BJ (cell line): ENCODE data around the gene TMED5. TPM values are rescaled to one million over a fixed set of nuclear protein-coding genes. Genes with fewer than 3 reads are reported as not detected.

Experiments used
- CTCF ChIA-PET: fragments of 350-600 bp; formaldehyde crosslinking; extraction: SDS; loops from one replicate; lab custom pipeline; 2021; ENCODE audit warnings: antibody characterized with exemption, inconsistent platforms; lab: Yijun Ruan, JAX
- POLR2A ChIA-PET: fragments of 300-600 bp; sonication (Branson Sonifier 250); formaldehyde crosslinking; extraction: SDS; loops from one replicate; lab custom pipeline; 2021; ENCODE audit warnings: antibody characterized with exemption; lab: Charles Lee
- DNase-seq: peaks from one replicate; pipeline ENCODE4 v3.0.0-alpha.2; 2011; ENCODE audit warnings: low read depth
- H3K27me3 ChIP-seq: 2 replicates; pipeline ENCODE4 v1.6.0; 2011; ENCODE audit warnings: low read length; ENCODE audit not compliant: control insufficient read depth, insufficient read depth
- H3K36me3 ChIP-seq: 2 replicates; pipeline ENCODE4 v1.5.1; 2011; ENCODE audit warnings: low read length; ENCODE audit not compliant: control insufficient read depth, insufficient read depth
- H3K4me3 ChIP-seq: 2 replicates; pipeline ENCODE4 v1.5.1; 2011; ENCODE audit warnings: low read depth, mild to moderate bottlenecking, control low read depth, low read length
- polyA plus RNA-seq: library from polyadenylated mRNA; depleted of rRNA; stranded (reverse); fragments of >200 nt; gene quantifications from 2 replicates; pipeline ENCODE4 v1.2.3, GENCODE V29; 2011
- TF ChIP-seq, protein P1 (sequence below): IDR thresholded peaks from 2 replicates; pipeline ENCODE4 v1.5.1; 2011; ENCODE audit warnings: low read depth, mild to moderate bottlenecking, control low read depth, inconsistent platforms, low read length, moderate library complexity; ENCODE audit not compliant: insufficient read depth

The TMED5 gene
- polyA plus RNA-seq, 1 experiment: 25.0 TPM

DNA sequence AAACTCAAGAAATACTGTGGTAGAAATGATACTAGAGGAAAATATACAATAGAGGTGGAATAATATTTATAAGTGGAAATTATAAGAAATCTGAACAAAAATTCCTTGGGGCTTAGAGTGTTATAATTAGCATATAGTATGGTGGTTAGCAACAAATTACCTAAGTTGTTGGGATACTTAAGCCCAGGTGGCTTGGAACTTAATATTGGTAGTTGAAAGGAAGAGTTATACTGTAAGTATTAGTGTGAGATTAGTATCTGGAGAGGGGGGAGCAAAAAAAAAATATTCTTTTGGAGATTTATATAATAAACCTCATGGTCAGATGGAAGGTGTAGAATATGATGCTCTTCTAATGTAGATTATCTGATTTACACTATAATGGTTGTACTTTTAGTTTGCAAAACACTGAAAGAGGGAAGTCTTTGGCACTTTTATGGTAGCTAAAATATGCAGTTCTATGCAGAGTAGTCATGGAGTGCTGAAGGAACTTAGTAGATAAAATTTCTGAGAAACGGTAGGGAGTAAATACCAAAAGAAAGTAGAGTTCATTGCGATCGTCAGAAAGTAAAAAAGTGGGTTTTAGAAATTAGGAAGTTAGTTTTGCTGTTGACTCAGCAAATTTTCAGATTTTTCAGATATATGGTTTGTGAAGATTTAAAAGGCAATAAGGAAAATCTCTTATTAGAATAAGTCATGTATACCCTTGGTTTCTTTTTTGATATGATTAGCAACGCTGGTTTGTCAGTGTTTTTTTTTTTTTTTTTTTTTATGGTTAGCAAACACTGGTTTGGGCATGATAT is 55.5 kb downstream of the TMED5 start:
- TF ChIP-seq, protein P1, sequence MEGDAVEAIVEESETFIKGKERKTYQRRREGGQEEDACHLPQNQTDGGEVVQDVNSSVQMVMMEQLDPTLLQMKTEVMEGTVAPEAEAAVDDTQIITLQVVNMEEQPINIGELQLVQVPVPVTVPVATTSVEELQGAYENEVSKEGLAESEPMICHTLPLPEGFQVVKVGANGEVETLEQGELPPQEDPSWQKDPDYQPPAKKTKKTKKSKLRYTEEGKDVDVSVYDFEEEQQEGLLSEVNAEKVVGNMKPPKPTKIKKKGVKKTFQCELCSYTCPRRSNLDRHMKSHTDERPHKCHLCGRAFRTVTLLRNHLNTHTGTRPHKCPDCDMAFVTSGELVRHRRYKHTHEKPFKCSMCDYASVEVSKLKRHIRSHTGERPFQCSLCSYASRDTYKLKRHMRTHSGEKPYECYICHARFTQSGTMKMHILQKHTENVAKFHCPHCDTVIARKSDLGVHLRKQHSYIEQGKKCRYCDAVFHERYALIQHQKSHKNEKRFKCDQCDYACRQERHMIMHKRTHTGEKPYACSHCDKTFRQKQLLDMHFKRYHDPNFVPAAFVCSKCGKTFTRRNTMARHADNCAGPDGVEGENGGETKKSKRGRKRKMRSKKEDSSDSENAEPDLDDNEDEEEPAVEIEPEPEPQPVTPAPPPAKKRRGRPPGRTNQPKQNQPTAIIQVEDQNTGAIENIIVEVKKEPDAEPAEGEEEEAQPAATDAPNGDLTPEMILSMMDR: no peak
- CTCF ChIA-PET: no interaction called here
- no peak overlapping the region for H3K4me3 ChIP-seq
- POLR2A ChIA-PET: no interaction called here
- H3K27me3 ChIP-seq: no peaks in the 10 kb centered on the region
- H3K36me3 ChIP-seq: 0 out of 2 replicates have a peak, but pooled peaks cover 2% of the 10 kb centered on the region
- DNase-seq: no peak

DNA sequence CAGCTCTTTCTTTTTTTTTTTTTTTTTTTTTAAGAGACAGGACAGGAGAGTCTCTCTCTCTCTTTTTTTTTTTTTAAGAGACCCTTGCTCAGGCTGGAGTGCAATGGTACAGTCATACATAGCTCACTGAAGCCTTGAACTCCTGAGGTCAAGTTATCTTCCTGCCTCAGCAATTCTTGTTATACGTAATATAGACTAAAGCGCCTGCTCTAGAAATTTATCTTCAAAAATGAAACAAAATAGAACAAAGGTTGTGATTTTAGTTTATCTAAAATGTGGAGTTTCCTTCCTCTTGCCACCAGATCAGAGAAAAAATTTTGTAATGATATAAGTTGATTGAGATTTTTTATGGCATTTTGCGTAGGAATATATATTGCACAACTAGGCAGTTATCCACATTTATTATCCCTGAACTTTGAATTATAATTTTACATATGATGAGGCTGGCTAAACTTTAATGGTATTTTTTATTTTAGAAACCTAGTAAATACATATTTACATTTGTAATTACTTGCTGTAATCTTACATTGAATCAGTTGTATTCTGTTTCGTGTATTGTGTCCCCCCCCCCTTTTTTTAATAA is 56.9 kb downstream of the TMED5 start:
- DNase-seq: no peak
- CTCF ChIA-PET: no interaction called here
- 0 out of 2 replicates have a peak, but pooled peaks cover 2% of the 10 kb centered on the region for H3K36me3 ChIP-seq
- no peak overlapping the region for H3K4me3 ChIP-seq
- TF ChIP-seq, protein P1: no peak
- POLR2A ChIA-PET: no interaction called here
- H3K27me3 ChIP-seq: no peaks in the 10 kb centered on the region

DNA sequence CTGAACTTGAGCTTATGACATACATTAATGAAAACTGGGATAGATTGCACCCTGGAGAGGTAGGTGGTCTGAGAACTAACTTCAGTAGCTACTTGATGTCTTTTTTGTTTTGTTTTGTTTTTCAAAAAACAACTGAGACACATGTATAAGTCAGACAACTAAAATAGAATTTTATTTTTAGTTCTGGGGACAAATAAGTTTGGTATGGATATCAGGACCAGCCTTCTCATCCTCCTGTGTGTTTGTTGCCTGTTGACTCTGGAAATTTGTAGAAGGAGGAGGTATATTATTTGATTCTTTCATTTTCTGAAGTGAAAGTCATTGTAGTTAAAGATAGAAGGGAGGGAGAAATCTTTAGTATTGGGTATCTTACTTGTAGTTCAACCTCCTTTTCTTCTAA is 59.6 kb downstream of the TMED5 start:
- H3K36me3 ChIP-seq: 0 out of 2 replicates have a peak, but pooled peaks cover 2% of the 10 kb centered on the region
- no peak overlapping the region for H3K4me3 ChIP-seq
- H3K27me3 ChIP-seq: no peaks in the 10 kb centered on the region
- no peak for DNase-seq
- POLR2A ChIA-PET: no interaction called here
- CTCF ChIA-PET: no interaction called here
- TF ChIP-seq, protein P1: no peak

DNA sequence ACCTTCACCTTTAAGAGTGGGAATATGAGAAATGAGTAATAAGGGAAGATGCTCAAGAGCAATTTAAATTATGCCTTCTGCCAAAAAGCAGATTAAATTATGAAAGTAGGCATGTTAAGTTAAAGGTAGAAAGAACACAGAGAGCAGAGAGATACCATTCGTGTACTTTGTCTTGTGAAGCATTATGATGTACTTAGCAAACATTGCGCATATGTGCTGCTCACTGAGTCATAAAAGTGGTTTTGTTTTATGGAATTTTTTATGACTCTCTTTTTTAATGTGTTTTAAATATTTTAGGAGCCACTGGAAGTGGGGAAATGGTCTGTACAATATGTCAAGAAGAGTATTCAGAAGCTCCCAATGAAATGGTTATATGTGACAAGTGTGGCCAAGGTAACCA is 65.8 kb downstream of the TMED5 start:
- POLR2A ChIA-PET: no interaction called here
- Histone ChIP-seq H3K4me3 (no peak overlapping the region), H3K27me3 (no peaks in the 10 kb centered on the region), H3K36me3 (no peaks in the 10 kb centered on the region)
- TF ChIP-seq, protein P1: no peak
- CTCF ChIA-PET: interaction anchor here (0.6 kb wide), 1 partner anchor 178 kb away, joined by 3 read pairs; no protein-coding TSS in a partner anchor
- peak; percentile 9 for DNase-seq

DNA sequence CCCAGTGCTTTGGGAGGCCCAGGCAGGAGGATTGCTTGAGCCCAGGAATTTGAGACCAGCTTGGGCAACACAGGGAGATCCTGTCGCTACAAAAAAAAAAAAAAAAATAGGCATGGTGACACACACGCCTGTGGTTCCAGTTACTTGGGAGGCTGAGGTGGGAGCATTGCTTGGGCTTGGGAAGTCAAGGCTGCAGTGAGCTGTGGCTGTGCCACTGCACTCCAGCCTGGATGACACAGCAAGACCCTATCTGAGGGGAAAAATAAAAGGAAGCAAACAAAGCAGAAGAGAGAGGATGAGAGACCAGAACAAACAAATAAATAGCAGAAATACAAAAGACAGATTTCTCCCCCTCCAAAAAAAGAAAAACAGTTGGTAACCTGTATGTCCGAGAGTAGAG is 67.1 kb downstream of the TMED5 start:
- DNase-seq: no peak
- TF ChIP-seq, protein P1: no peak
- Histone ChIP-seq H3K4me3 (no peak overlapping the region), H3K27me3 (no peaks in the 10 kb centered on the region), H3K36me3 (no peaks in the 10 kb centered on the region)
- ChIA-PET CTCF (no interaction called here), POLR2A (interaction anchor here (0.7 kb wide), 1 partner anchor 238 kb away, joined by 6 read pairs; no protein-coding TSS in a partner anchor)
